HG02642 (cell line): ENCODE measurements around the gene ITGB3BP.
"Not testable (repeated sequence)": the region's sequence is repeated elsewhere in the genome, so short reads cannot be mapped to it uniquely, and the experiment has no call there.

Experiments
- ATAC-seq: cut with Tn5 transposase; IDR thresholded peaks from one replicate; pipeline ENCODE4 v1.9.1; 2021; ENCODE audit warnings: mild to moderate bottlenecking; ENCODE audit not compliant: unreplicated experiment, poor library complexity

The ITGB3BP gene

DNA sequence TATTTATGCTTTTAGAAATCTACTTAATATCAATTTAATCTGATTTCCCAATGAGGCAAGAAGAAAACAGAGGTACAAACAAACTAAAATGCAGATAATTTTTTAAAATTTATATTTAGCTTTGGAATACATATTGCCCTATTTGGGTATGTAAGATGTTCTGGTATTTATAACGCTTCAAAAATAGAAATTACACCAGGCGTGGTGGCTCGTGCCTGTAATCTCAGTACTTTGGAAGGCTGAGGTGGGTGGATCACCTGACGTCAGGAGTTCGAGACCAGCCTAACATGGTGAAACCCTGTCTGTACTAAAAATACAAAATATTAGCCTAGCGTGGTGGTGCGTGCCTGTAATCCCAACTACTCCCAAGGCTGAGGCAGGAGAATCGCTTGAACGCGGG lies 13.3 kb downstream of the ITGB3BP start:
- no peak for ATAC-seq

DNA sequence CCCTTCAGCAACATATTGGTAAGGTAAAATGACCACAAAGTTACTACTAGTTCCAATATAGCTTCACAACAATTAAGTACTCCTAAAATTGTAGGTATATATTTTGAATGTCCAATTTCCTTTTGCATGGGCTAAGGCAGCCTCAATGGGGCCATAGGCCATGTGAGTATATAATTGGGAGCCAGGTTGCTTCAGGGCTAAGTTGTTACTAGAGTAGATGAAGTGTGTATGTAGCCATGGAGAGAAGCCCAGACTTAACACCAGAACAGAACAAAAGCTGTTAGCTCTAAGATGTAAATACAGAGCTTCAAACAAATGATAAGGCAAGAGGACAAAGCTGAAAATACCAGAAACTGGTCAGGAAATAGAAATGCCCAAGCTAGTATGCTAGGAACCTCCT lies 16.2 kb downstream of the ITGB3BP start:
- no peak for ATAC-seq

DNA sequence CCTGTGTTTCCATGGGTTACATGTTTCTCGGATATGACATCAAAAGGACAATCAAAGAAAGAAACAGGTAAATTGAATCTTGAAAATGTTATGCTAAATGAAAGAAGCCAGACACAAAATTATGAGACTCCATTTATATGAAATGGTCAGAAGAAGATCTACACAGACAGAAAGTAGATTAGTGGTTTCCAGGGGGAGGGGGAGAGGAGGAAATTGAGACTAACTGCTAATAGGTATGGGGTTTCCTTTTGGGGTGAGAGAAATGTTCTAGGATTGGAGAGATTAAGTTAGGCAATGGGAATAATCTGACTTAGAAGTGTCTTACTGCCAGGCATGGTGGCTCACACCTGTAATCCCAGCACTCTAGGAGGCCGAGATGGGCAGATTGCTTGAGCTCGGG lies 21.8 kb downstream of the ITGB3BP start:
- no peak for ATAC-seq

DNA sequence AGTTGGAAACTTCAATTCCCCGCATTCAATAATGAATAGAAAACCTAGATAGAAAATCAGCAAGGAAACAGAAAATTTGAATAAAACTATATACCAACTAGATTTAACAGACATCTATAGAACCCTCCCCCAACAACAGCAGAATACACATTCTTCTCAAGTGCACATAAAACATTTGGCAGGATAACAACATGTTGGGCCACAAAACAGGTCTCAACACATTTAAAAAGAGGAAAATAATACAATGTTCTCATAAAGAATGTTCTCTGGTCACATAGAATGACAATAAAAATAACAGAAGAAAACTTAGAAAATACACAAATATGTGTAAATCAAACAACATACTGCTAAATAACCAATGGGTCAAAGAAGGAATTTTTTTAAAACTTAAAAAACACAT lies 24.9 kb downstream of the ITGB3BP start:
- ATAC-seq, result no peak

DNA sequence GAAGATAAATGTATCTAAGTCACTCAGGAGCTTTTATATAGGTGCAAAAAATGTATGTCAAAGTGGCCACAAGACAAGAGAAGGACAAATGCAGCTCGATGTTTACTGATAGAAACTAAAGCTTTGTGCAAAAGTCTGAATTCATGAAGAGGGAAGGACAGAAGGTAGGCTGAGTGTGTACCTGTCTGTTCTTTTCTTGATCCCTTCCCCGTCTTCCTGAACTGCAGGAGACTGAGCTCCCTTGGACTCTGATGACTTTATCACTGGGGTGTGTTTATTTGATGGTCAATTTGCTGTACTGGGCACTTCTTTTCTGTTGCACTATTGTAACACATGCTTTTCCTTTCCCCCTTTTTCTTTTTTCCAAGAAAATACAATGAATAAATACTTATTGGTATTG lies 25.4 kb downstream of the ITGB3BP start:
- ATAC-seq, result no peak

DNA sequence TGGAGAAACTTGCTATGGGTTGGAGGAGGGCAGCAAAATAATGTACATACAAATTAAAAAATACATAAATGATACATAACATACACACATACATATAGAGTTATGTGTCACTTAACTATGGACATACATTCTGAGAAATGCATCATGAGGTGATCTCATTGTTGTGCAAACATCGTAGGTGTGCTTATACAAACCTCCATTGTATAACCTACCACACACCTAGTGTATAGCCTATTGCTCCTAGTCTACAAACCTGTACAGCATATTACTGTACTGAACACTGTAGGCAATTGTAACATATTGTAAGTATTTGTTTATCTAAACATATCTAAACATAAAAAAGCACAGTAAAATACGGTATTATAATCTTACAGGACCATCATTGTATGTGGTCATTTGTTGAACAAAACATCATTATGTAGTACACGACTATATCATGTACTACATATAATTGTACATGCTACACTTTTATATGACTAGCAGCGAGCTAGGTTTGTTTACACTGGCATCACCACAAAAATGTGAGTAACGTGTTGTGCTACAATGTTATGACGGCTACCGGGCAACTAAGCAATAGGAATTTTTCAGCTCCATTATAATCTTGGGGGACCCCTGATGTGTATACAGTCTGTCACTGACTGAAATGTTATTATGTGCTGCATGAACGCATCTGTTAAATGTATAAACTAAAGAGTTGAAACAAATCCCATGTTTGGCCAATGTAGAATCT lies 35.5 kb downstream of the ITGB3BP start:
- ATAC-seq, result no peak

DNA sequence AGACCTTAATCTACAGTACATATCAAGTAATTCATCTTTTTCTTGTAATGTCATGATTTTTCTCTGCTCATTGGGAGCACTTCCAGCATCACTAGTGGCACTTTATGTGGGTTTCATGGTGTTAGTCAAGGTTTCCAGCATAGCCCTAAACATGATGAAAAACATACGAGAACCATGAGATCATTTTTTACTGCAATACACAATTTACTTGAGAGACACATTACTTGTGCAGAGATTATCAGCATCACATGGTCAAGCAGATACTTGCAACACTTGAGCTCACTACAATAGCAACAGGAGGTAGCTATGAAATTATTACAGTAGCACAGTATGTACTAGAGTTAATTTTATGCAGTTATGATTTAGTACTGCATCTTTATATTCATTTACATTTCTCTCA lies 36.4 kb downstream of the ITGB3BP start:
- ATAC-seq, result no peak

DNA sequence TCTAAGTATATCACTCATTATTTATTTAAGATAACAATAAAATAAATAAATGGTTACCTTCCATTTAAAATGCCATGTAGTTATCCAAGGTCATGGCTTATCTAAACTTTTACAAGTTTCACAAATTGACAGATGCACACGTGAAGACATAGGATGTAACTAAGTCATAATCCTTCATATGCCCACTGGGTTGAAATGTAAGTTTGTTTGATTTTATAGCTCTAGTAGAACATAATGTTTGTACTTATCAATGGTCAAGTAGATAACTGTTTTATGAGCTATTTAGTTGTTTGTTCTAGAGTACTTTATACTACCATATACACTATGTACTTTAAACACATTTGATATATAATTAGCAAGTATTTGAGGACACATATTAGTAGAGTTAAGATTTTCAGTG lies 43.0 kb downstream of the ITGB3BP start:
- ATAC-seq, result no peak

DNA sequence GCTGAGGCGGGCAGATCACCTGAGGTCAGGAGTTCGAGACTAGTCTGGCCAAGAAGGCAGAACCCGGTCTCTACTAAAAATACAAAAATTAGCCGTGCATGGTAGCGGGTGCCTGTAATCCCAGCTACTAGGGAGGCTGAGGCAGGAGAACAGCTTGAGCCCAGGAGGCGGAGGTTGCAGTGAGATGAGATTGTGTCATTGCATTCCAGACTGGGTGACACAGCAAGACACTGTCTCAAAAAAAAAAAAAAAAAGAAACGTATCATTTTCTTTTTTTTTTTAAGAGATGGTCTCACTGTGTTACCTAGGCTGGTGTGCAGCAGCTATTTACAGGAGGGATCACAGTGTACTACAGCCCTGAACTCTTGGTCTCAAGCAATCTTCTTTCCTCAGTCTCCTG lies 47.3 kb downstream of the ITGB3BP start:
- ATAC-seq, result no peak

DNA sequence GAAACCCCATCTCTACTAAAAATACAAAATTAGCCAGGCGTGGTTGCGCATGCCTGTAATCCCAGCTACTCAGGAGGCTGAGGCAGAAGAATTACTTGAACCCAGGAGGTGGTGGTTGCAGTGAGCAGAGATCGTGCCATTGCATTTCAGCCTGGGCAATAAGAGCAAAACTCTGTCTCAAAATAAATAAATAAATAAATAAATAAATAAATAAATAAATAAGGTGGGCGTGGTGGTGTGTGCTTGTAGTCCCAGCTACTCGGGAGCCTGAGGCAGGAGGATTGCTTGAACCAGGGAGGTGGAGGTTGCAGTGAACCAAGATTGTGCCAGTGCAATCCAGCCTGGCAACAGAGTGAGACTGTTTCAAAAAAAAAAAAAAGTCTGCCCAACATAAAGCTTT lies 54.3 kb downstream of the ITGB3BP start:
- not testable (repeated sequence) for ATAC-seq

DNA sequence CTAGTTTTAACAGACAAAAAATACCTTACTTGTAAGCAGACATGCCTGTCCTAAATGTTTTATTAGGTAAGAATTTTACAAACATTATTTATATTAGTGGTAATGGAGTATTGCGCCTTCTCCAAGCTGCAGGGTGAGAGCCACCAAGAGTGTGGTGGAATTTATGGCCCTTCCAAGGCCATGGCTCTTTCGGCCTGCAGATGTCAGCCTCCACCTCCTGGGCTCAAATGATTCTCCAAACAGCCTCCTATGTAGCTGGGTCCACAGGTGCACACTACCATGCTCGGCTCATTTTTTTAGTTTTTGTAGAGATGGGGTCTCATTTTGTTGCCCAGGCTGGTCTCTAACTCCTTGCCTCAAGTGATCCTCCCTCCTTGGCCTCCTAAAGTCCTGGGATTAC lies 56.3 kb downstream of the ITGB3BP start:
- ATAC-seq, result no peak

DNA sequence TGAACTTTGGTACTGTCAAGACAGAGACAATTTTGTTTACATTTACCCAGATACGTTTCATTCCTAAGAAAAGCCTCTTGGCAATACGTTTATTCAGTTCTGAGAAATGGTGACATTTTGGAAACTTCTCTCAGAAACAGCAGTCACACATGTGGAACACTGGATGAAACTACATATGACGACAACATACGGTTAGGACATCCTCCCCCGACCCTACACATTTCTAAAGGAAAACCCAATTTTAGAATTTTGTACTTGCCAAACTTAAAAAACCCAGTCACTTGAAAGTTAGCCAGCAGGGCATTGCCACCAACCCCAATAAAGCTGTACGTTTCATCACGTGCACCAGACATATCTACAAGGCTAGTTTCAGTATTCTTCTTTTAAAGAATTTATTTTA lies 56.8 kb downstream of the ITGB3BP start:
- ATAC-seq, result no peak

DNA sequence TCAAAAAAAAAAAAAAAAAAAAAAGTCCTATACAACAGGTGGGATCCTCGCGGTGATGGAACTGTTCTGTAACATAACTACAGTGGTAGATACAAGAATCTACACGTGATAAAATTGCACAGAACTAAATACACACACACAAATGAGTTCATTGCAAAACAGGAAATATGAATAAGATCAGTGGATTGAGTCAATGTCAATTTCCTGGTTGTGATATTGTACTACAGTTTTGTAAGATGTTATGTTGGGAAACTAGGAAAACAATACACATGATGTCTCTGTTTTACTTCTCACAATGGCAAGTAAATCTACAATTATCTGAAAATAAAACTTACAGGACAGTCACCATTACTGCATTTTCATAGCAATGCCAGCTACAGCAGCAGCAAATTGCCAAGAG lies 59.8 kb downstream of the ITGB3BP start:
- ATAC-seq, result no peak

DNA sequence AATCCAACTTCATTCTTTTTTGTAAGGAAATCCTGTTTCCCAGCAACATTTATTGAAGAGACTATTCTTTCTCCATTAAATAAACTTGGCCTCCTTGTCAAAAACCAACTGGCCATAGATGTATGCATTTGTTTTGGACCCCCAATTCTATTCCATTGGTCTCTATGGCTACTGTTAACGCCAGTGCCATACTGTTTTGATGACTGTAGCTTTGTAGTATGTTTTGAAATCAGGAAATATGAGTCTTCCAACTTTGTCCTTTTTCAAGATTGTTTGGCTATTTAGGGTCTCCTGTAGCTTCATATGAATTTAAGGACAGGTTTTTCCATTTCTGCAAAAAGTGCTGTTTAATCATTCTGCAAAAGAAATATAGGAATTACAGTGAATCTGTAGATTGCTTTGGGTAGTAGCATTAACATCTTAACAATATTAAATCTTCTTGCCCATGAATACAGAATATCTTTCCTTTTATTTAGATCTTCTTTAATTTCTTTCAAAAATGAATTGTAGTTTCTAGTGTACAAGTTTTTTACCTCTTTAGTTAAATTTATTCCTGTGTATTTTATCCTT lies 61.3 kb downstream of the ITGB3BP start:
- no peak for ATAC-seq

DNA sequence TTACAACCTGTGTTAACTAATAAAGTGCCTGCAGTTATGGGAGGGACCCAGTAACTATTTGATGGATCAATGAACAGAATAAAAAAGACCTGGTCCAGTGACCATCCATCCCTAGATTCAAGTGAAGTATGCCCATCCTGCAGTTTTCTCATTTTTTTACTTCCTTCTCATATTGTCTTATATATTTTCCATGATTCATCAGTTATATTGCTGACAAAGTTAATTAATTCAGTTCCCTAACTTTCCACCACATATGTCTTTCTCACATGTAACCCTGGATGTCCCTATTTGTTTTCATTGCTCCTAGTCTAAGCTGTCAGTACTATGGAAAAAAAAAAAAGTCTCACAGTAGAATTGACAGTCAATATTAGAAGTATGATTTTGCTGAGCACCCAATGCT lies 64.3 kb downstream of the ITGB3BP start:
- no peak for ATAC-seq

DNA sequence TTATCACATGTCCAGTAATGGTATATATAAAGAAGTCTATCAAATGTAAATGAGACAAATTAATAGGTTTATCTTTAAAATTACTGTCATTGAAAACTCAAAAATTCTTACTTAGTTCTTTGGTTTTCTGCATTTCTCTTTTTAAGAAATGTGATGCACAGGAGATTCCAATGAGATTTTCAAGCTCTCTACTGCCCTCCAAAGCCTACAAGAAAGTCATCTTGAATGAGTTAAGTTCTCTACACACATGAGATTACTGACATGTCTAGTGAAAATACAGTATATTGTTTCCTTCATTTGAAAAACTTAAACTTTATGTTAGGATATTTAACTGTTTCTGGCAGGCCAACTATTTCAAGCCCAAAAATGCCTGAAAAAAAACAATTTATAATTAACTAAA lies 68.8 kb downstream of the ITGB3BP start:
- no peak for ATAC-seq

DNA sequence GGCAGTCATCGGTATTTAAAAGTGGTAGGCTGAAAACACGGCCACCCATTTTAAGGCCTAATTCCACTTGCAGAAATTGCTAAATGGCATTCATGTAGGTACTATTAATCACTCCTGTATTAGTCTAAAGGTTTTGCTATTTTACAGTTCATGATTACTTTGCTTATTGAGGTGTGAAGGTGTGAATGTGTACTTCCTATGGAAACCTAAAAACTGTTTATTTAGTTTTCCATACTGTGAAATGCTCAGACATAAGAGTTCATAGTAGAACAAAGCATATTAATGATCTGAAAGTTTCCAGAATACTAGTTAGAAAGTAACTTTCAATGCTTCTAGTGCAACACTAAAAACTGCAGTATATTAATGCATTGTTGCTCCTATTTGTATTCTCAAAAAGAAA lies 69.8 kb downstream of the ITGB3BP start:
- no peak for ATAC-seq

DNA sequence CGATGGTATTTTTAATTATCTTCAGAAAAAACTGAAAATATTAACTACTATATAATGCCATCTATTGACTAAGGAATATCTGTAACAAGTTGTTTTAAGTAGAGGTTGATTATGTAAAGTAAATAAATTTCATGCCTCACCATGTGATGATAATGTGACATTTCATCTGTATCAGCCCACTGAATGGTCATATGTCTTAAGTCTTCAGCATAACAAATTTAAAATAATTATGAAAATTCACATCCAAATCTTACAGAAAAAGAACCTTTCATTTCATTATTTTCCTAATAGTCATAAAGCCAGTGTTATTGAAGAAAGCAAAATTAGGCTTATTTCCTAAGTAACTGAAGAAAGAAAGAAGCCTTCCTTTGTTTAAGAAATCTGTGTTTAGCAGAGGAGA lies 72.6 kb downstream of the ITGB3BP start:
- no peak for ATAC-seq

DNA sequence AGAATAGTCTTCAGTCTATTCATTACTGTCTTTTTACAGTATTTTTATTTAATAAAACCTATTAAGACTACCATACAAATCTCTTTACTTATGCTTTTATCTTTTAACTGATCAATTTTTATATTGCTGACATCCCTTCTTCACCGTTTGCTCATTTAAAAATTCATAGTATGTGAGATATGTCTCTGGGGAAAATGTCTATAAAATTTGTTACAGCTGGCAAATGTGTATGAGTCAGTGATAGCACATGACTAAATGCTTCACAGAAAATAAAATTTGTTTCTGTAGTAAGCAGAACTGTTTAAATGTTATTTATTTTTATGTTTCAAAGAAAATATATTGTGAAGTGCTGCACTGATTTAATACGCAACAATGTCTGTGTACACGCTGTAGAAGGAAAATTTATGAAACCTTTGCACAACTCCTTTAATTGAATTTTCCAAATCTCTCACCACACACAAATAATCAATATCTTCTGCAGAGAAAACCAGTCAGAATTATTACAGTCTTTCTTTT lies 74.2 kb downstream of the ITGB3BP start:
- ATAC-seq, result no peak

DNA sequence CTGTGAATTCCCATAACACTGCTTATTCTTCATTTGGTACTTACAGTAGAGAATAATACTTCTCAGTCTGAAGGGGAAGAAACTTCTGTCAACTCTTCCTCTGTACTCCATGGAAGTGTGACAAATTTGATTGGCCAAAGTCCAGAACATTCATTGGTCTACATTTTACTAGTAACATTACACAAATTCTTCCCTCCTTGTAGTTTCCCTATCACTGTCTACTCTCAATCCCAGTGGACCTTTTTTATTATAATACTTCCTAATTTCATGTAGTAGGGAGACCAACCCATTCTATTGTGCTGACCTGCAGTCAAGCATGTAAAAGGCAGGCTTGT lies 80.9 kb downstream of the ITGB3BP start:
- no peak for ATAC-seq

DNA sequence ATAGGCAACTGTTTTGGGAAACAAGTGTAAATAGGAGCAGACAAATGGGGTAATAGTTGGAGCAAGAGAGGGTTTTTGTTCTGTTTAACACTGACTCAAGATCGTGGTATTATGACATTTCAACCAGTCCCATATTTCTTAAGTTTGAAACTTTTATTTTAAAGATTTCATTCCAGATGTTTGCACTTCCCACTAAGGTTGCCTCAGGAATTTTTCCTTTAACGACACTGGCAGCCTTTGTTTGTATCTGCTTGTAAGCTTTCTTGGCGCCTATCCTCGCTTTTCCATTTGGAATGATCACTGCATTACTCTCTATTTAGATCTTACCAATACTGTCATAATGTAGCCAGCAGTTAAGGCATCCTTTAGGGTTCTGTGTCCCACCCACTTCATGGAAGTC lies 87.9 kb downstream of the ITGB3BP start:
- no peak for ATAC-seq

DNA sequence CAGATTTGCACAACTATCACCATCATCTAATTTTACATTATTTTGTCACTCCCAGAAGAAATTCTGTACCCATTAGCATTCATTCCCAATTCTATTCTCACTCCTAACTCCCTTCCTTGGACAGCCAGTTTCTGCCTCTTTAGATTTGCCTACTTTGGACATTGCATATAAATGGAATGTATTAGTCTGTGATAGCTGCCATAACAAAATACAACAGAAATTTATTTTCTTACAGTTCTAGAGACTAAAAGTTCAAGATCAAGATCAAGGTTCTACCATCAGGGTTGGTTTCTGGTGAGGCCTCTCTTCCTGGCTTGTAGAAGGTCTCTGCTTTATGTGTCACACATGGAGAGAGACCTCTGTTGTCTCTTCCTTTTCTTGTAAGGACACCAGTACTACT lies 93.7 kb downstream of the ITGB3BP start:
- no peak for ATAC-seq
